ENCODE data around the gene ATP6V1B1.

The ATP6V1B1 gene

GRCh38 chr2:70928366-70928765 lies 7.3 kb upstream of the ATP6V1B1 start:
- DNase-seq = no peak

- DNase-seq = no peak
These were observed 5.0 kb upstream of the ATP6V1B1 start for GRCh38 chr2:70930371-70931329.

- no peak for DNase-seq
These were observed 4.2 kb upstream of the ATP6V1B1 start for GRCh38 chr2:70931376-70932000.

- DNase-seq = no peak
These were observed 3.0 kb upstream of the ATP6V1B1 start for GRCh38 chr2:70932631-70933230.

- DNase-seq = no peak
These were observed 719 bp upstream of the ATP6V1B1 start for GRCh38 chr2:70934981-70935380.

- DNase-seq = no peak
These were observed 672 bp downstream of the ATP6V1B1 start for GRCh38 chr2:70936165-70936978.

- no peak for DNase-seq
These were observed 1.5 kb downstream of the ATP6V1B1 start for GRCh38 chr2:70936979-70937811.

GRCh38 chr2:70937866-70938585 lies 2.3 kb downstream of the ATP6V1B1 start:
- DNase-seq = no peak

GRCh38 chr2:70938586-70938950 lies 2.9 kb downstream of the ATP6V1B1 start:
- no peak for DNase-seq

GRCh38 chr2:70939001-70939838 lies 3.5 kb downstream of the ATP6V1B1 start:
- no peak for DNase-seq

- DNase-seq = no peak
These were observed 4.3 kb downstream of the ATP6V1B1 start for GRCh38 chr2:70939839-70940580.

GRCh38 chr2:70941186-70941585 lies 5.5 kb downstream of the ATP6V1B1 start:
- DNase-seq = no peak

- no peak for DNase-seq
These were observed 6.0 kb downstream of the ATP6V1B1 start for GRCh38 chr2:70941701-70942100.

GRCh38 chr2:70942396-70943204 lies 6.9 kb downstream of the ATP6V1B1 start:
- no peak for DNase-seq

- no peak for DNase-seq
These were observed 7.6 kb downstream of the ATP6V1B1 start for GRCh38 chr2:70943205-70943871.

- DNase-seq = no peak
These were observed 8.5 kb downstream of the ATP6V1B1 start for GRCh38 chr2:70944111-70944690.

GRCh38 chr2:70946832-70947442 lies 11.2 kb downstream of the ATP6V1B1 start:
- DNase-seq = peak; percentile 45

Data from NCI-H2171 treated with DMSO at 0.1 percent for 48 hours (cell line).